ENCODE measurements around the gene MYBPC3. TPM values are rescaled to one million over a fixed set of nuclear protein-coding genes. Genes with fewer than 3 reads are reported as not detected.

The MYBPC3 gene
- total and polyA plus RNA-seq, 10 of the 15 experiments (the other 5 are each of a cell fraction or from before 2014, with no cell fraction given): 0.03 to 0.08 (median 0.03) TPM; not detected in 7

GRCh38 chr11:47400768-47401279 lies 48.3 kb upstream of the MYBPC3 start (continued):
- no peak for TF ChIP-seq SRF (IDR thresholded peaks at IDR 0.05; ENCODE audit: low read depth in 2 of 2, low read length in 2 of 2)

- Histone ChIP-seq H3K79me2 (ENCODE audit: control insufficient read depth, insufficient read depth, low read length) (no peaks in the 10 kb centered on the region), H3K4me1 (ENCODE audit: control insufficient read depth, insufficient read depth, low read length) (peaks cover 30% of the 10 kb centered on the region), H2AFZ (ENCODE audit: control insufficient read depth, low read depth, low read length) (peak overlapping the region; percentile 89), H4K20me1 (ENCODE audit: control insufficient read depth, insufficient read depth) (no peaks in the 10 kb centered on the region), H3K9me3 (replicated peaks; ENCODE audit: control insufficient read depth, insufficient read depth, low read length) (no peaks in the 10 kb centered on the region), H3K36me3 (ENCODE audit: control insufficient read depth in 2 of 2, insufficient read depth in 2 of 2, low read length in 1 of 2) (no peaks in the 10 kb centered on the region), H3K4me3 (peak overlapping the region; percentile 76), H3K9ac (ENCODE audit: control insufficient read depth, insufficient read depth, low read length) (peak overlapping the region; percentile 74), H3K27ac (ENCODE audit: control insufficient read depth, insufficient read depth) (peak overlapping the region; percentile 89), H3K4me2 (ENCODE audit: control insufficient read depth, insufficient read depth) (peak overlapping the region; percentile 99), H3K27me3 (replicated peaks in 1 of 2; ENCODE audit: control insufficient read depth in 2 of 2, insufficient read depth in 2 of 2, low read length in 1 of 2) (no peaks in the 10 kb centered on the region)
- TSS peak; percentile 85 for BruUV-seq (replicated peaks)
- FAIRE-seq (no peak), ATAC-seq (peak; percentile 87), DNase-seq (ENCODE audit: low read depth, low spot score) (no peak)
- intact Hi-C loops (cut with micrococcal nuclease; ENCODE audit: unreplicated experiment) (loop anchor here (10.0 kb wide), 2 partner anchors 75 to 455 kb away; no protein-coding TSS in a partner anchor), in situ Hi-C loops (cut with MboI) (no loop called here)
- POLR2A ChIA-PET: interaction anchor here (0.5 to 6.8 kb wide), 9 partner anchors 9 to 448 kb away, joined by 3 to 57 read pairs (median 6); partner anchors contain the start of genes DDB2, NUP160, SLC39A13 and SPI1
- SMC1A ChIA-PET (ENCODE audit: uncharacterized antibody, unreplicated experiment): interaction anchor here (0.7 to 3.1 kb wide), 10 partner anchors 9 to 129 kb away, joined by 3 to 15 read pairs (median 6); partner anchors contain the start of gene SPI1
- CTCF ChIA-PET: interaction anchor here (0.7 to 8.1 kb wide), 9 partner anchors 7 to 141 kb away, joined by 3 to 73 read pairs (median 4); no protein-coding TSS in a partner anchor
- 0% methylated on average over 29 of the region's 47 CpGs for WGBS (ENCODE audit: insufficient coverage, insufficient replicate concordance, low lambda C conversion rate, missing lambda C conversion rate)
- RAD21 ChIA-PET (ENCODE audit: unreplicated experiment): interaction anchor here (0.6 to 3.3 kb wide), 8 partner anchors 9 to 337 kb away, joined by 3 to 31 read pairs (median 8); partner anchors contain the start of genes DDB2 and SPI1
- TF ChIP-seq, protein P1, sequence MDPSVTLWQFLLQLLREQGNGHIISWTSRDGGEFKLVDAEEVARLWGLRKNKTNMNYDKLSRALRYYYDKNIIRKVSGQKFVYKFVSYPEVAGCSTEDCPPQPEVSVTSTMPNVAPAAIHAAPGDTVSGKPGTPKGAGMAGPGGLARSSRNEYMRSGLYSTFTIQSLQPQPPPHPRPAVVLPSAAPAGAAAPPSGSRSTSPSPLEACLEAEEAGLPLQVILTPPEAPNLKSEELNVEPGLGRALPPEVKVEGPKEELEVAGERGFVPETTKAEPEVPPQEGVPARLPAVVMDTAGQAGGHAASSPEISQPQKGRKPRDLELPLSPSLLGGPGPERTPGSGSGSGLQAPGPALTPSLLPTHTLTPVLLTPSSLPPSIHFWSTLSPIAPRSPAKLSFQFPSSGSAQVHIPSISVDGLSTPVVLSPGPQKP (IDR thresholded peaks at IDR 0.05; ENCODE audit: low read depth, low read length): no peak
- no peak for TF ChIP-seq ZSCAN29 (IDR thresholded peaks at IDR 0.05)
- TF ChIP-seq IKZF2 (IDR thresholded peaks at IDR 0.05): peak; percentile 59 to 66
- no peak; the same call in 1 of the 2 replicates for TF ChIP-seq POLR2AphosphoS5 (IDR thresholded peaks at IDR 0.05; ENCODE audit: low read length)
- TF ChIP-seq SKIL (IDR thresholded peaks at IDR 0.05; ENCODE audit: low read depth, poor library complexity, severe bottlenecking): peak; percentile 63
- 0 out of 2 replicates have a peak, but pooled peaks have one; percentile 9 for TF ChIP-seq MEF2A (IDR thresholded peaks at IDR 0.05; ENCODE audit: insufficient read depth, low read depth, low read length)
- TF ChIP-seq NFXL1 (IDR thresholded peaks at IDR 0.05; ENCODE audit: borderline replicate concordance): no peak
- TF ChIP-seq PAX5 (IDR thresholded peaks at IDR 0.05; ENCODE audit: borderline replicate concordance, low read depth, low read length): peak; percentile 85; the same call in 1 of the 2 replicates
- TF ChIP-seq, protein P2, sequence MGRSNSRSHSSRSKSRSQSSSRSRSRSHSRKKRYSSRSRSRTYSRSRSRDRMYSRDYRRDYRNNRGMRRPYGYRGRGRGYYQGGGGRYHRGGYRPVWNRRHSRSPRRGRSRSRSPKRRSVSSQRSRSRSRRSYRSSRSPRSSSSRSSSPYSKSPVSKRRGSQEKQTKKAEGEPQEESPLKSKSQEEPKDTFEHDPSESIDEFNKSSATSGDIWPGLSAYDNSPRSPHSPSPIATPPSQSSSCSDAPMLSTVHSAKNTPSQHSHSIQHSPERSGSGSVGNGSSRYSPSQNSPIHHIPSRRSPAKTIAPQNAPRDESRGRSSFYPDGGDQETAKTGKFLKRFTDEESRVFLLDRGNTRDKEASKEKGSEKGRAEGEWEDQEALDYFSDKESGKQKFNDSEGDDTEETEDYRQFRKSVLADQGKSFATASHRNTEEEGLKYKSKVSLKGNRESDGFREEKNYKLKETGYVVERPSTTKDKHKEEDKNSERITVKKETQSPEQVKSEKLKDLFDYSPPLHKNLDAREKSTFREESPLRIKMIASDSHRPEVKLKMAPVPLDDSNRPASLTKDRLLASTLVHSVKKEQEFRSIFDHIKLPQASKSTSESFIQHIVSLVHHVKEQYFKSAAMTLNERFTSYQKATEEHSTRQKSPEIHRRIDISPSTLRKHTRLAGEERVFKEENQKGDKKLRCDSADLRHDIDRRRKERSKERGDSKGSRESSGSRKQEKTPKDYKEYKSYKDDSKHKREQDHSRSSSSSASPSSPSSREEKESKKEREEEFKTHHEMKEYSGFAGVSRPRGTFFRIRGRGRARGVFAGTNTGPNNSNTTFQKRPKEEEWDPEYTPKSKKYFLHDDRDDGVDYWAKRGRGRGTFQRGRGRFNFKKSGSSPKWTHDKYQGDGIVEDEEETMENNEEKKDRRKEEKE (IDR thresholded peaks at IDR 0.05): no peak
- peak; percentile 43; the same call in 1 of the 2 replicates for TF ChIP-seq ZNF217 (IDR thresholded peaks at IDR 0.05)
- TF ChIP-seq BHLHE40 (IDR thresholded peaks at IDR 0.05; ENCODE audit: borderline replicate concordance in 1 of 2, low read depth in 2 of 2, low read length in 1 of 2): 0 out of 4 replicates have a peak, but pooled peaks of 1 of the 2 experiments have one; percentile 29
- TF ChIP-seq SUPT20H (IDR thresholded peaks at IDR 0.05; ENCODE audit: borderline replicate concordance, control insufficient read depth, low read depth, low read length): no peak
These were observed 47.6 kb upstream of the MYBPC3 start for GRCh38 chr11:47399860-47400767.

Data from GM12878 (cell line).